ENCODE results near the gene MVK.

MVK gene

GRCh38 chr12:109545826-109546225 is 27.8 kb upstream of the MVK start:
- DNase-seq, result no peak

- DNase-seq, result no peak
Measured at GRCh38 chr12:109547286-109547685, 26.3 kb upstream of the MVK start.

- DNase-seq, result no peak
Measured at GRCh38 chr12:109548258-109548657, 25.3 kb upstream of the MVK start.

- DNase-seq, result no peak
Measured at GRCh38 chr12:109549613-109550270, 23.9 kb upstream of the MVK start.

- DNase-seq, result no peak
Measured at GRCh38 chr12:109550281-109550680, 23.3 kb upstream of the MVK start.

GRCh38 chr12:109551108-109551507 is 22.5 kb upstream of the MVK start:
- no peak for DNase-seq

GRCh38 chr12:109552971-109553370 is 20.6 kb upstream of the MVK start:
- DNase-seq, result no peak

GRCh38 chr12:109553483-109553882 is 20.1 kb upstream of the MVK start:
- DNase-seq, result no peak

- no peak for DNase-seq
Measured at GRCh38 chr12:109553906-109554500, 19.6 kb upstream of the MVK start.

- DNase-seq, result no peak
Measured at GRCh38 chr12:109554761-109555160, 18.8 kb upstream of the MVK start.

- no peak for DNase-seq
Measured at GRCh38 chr12:109555431-109556315, 17.9 kb upstream of the MVK start.

GRCh38 chr12:109557200-109557599 is 16.4 kb upstream of the MVK start:
- no peak for DNase-seq

- no peak for DNase-seq
Measured at GRCh38 chr12:109557805-109558204, 15.8 kb upstream of the MVK start.

- DNase-seq, result no peak
Measured at GRCh38 chr12:109558374-109559199, 15.0 kb upstream of the MVK start.

- DNase-seq, result no peak
Measured at GRCh38 chr12:109559200-109559505, 14.4 kb upstream of the MVK start.

- no peak for DNase-seq
Measured at GRCh38 chr12:109559601-109560000, 14.0 kb upstream of the MVK start.

GRCh38 chr12:109560867-109561710 is 12.5 kb upstream of the MVK start:
- DNase-seq, result no peak

- no peak for DNase-seq
Measured at GRCh38 chr12:109561711-109562030, 11.9 kb upstream of the MVK start.

- no peak for DNase-seq
Measured at GRCh38 chr12:109562871-109563270, 10.7 kb upstream of the MVK start.

GRCh38 chr12:109563291-109564284 is 10.0 kb upstream of the MVK start:
- no peak for DNase-seq

GRCh38 chr12:109566424-109566823 is 7.2 kb upstream of the MVK start:
- no peak for DNase-seq
